ENCODE measurements around the gene NFIA.

The NFIA gene

GRCh38 chr1:61323681-61324328, 241.4 kb downstream of the NFIA start:
- no peak for TF ChIP-seq CTCF (conservative IDR thresholded peaks at IDR 0.05; ENCODE audit: low read depth, low read length)
- DNase-seq (ENCODE audit: low read depth), result no peak
- H3K4me3 ChIP-seq (ENCODE audit: low read depth, low read length), result no peak overlapping the region

- DNase-seq (ENCODE audit: low read depth), result no peak
- no peak overlapping the region for H3K4me3 ChIP-seq (ENCODE audit: low read depth, low read length)
- no peak for TF ChIP-seq CTCF (conservative IDR thresholded peaks at IDR 0.05; ENCODE audit: low read depth, low read length)
Measured at GRCh38 chr1:61326713-61327112, 244.4 kb downstream of the NFIA start.

- no peak overlapping the region for H3K4me3 ChIP-seq (ENCODE audit: low read depth, low read length)
- no peak for DNase-seq (ENCODE audit: low read depth)
Measured at GRCh38 chr1:61327436-61327835, 245.1 kb downstream of the NFIA start.

GRCh38 chr1:61329556-61329955, 247.2 kb downstream of the NFIA start:
- TF ChIP-seq CTCF (conservative IDR thresholded peaks at IDR 0.05; ENCODE audit: low read depth, low read length), result no peak
- DNase-seq (ENCODE audit: low read depth), result no peak
- no peak overlapping the region for H3K4me3 ChIP-seq (ENCODE audit: low read depth, low read length)

More at GRCh38 chr1:61327436-61327835, 245.1 kb downstream of the NFIA start:
- no peak for TF ChIP-seq CTCF (conservative IDR thresholded peaks at IDR 0.05; ENCODE audit: low read depth, low read length)

GRCh38 chr1:61330018-61330417, 247.7 kb downstream of the NFIA start:
- no peak for DNase-seq (ENCODE audit: low read depth)
- H3K4me3 ChIP-seq (ENCODE audit: low read depth, low read length), result no peak overlapping the region
- no peak for TF ChIP-seq CTCF (conservative IDR thresholded peaks at IDR 0.05; ENCODE audit: low read depth, low read length)

GRCh38 chr1:61330571-61330970, 248.2 kb downstream of the NFIA start:
- no peak overlapping the region for H3K4me3 ChIP-seq (ENCODE audit: low read depth, low read length)
- DNase-seq (ENCODE audit: low read depth), result no peak
- TF ChIP-seq CTCF (conservative IDR thresholded peaks at IDR 0.05; ENCODE audit: low read depth, low read length), result no peak

GRCh38 chr1:61332196-61332753, 249.9 kb downstream of the NFIA start:
- no peak for DNase-seq (ENCODE audit: low read depth)
- no peak overlapping the region for H3K4me3 ChIP-seq (ENCODE audit: low read depth, low read length)
- TF ChIP-seq CTCF (conservative IDR thresholded peaks at IDR 0.05; ENCODE audit: low read depth, low read length), result no peak

Data from choroid plexus epithelial cell (primary cell).